Stimulated activated CD4-positive, alpha-beta T cell treated with anti-CD3 and anti-CD28 coated beads, Interleukin-1b, Interleukin-23, amount 100 ng/mL, for 1 hour (primary cell): ENCODE results near the gene EPS8.

Experiments
- DNase-seq, 2 donors: peaks; one replicate each; pipeline ENCODE4 v3.0.0-alpha.2; 2020; ENCODE audit warnings: low read depth in 2 of 2

Gene EPS8

GRCh38 chr12:15789220-15790171 is at the start of gene EPS8:
Gene EPS8, minus strand, starts transcription at chr12:15789388. Its CDS starts 106,437 bp downstream, at chr12:15682951.
- DNase-seq: peak; percentile 71 to 77

DNA sequence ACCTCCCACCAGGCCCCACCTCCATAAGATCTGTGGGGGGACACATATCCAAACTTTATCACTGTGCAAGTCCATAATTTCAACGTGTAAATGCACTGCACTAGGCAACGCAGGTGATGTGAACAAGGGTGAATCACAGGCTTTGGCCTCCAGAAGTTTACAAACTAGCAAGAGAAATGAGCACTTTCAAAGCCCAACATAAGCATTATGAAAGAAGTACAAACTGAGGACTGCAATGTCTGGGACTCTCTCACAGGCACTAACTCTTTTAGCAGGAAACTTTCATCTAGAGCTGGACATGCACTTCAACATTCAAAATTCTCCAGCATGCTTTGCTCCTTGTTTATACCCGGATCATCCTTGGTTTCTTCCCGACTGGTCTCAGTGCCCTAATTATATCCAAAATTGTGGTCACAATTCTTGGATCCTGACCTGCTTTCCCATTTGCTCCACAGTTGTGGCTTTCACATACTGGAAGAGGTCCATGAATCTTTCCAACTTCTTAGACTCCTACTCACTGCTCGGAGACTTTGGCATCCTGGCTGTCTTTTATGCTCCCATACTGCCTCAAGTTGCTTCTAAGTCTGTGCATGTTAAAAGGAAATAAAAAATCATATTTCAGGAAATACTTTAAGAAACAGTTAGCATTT is 48.1 kb upstream of the EPS8 start:
- no peak for DNase-seq

DNA sequence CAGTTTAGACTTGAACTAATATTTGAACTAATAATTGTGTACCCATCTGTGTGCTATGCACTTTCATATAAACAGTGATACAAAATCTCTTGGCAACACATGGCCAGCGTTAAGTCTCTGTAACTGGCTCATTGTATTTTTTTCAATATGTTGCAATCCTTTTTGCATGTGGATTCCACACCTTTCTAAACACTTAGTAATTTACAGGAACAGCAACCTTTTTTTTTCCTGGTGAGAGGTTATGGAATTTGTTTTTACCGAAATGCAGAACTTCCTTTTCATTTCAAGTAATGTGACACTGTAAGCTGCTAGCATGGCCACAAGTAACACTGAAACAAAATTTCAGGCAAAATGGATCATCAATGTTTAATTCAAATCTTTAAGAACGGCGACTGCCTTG is 45.4 kb upstream of the EPS8 start:
- DNase-seq: no peak

- DNase-seq: no peak
These were observed 42.3 kb upstream of the EPS8 start for GRCh38 chr12:15831315-15831978.

DNA sequence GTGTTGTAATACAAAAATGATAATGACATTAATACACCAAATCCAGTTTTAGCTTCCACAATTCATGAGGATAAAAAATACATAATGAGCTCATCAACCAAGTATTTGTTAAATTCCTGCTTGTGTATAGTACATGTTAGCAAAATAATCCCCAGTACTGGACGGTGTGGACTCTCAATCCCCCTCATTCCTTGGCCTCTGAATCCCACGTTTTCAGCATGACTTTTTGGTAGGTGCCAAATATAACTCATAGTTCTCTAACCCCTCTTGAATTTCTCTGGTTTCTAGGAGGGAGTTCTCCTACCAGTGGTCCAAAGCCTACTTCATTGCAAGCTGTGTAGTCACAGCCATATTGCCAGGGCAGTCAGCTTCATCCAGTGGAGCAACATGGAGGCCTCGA is 41.4 kb upstream of the EPS8 start:
- no peak for DNase-seq

DNA sequence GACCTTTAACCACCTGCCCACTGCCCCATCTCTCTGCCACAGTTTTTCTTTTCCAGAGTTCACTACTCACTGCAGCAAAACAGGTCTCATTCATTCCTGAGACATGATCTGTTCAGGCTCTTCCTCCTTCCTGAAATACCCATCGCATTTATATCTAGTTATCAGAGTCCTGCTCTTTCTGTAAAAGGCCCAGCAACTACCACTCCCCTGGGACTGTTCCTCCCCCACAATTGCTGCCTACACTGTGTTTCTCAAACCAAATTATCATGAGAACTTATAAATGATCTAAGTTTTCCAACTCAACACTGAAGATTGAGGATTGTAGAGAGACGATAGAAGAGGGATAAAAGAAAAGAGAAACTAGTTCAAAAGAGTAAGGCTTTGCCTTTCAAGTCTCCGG is 40.8 kb upstream of the EPS8 start:
- DNase-seq: no peak

- no peak for DNase-seq
These were observed 40.1 kb upstream of the EPS8 start for GRCh38 chr12:15829255-15829654.

DNA sequence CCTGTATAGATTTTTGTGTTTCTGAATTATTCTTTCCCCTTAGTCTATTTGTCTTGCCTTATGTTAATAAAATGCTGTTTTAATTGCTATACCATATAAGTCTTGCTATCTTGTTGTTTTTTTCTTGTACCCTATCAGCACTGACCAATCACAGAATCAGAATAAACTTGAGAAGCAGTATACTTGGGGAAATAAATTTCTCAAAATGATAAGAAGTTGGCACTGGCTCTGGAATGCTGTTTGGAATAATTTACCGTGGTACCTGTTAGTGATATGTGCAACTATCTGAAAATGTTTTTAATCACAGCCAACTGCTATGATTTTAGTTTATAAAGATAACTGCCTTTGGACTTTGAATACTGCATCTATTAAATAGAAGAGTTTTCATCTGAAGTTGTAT is 37.9 kb upstream of the EPS8 start:
- no peak for DNase-seq

- DNase-seq: no peak
These were observed 35.3 kb upstream of the EPS8 start for GRCh38 chr12:15824516-15824915.

GRCh38 chr12:15823360-15824128 is 34.4 kb upstream of the EPS8 start:
- DNase-seq: no peak

- no peak for DNase-seq
These were observed 30.7 kb upstream of the EPS8 start for GRCh38 chr12:15819644-15820437.

GRCh38 chr12:15818418-15818817 is 29.2 kb upstream of the EPS8 start:
- no peak for DNase-seq

- DNase-seq: no peak
These were observed 26.5 kb upstream of the EPS8 start for GRCh38 chr12:15815730-15816129.

- DNase-seq: no peak
These were observed 22.3 kb upstream of the EPS8 start for GRCh38 chr12:15811214-15812127.

DNA sequence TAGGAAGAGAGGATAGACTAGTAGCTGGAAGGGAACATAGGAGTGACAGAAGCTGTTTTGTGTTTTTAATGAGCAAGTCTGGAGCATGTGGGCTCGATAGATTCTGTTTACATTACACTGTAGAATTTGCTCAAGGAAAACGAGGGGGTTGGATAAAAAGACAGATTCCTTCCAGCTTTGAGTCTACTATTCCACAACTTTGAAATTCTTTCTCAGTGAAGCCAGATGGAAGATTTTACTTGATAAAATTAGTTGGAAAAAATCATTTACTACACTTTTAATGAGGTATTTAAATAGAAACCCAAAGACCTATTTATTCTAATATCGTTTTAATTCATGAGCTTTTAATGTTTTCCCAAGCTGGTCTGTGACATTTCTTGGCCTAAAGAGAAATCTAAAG is 19.5 kb upstream of the EPS8 start:
- no peak for DNase-seq

- no peak for DNase-seq
These were observed 19.1 kb upstream of the EPS8 start for GRCh38 chr12:15808250-15808649.

DNA sequence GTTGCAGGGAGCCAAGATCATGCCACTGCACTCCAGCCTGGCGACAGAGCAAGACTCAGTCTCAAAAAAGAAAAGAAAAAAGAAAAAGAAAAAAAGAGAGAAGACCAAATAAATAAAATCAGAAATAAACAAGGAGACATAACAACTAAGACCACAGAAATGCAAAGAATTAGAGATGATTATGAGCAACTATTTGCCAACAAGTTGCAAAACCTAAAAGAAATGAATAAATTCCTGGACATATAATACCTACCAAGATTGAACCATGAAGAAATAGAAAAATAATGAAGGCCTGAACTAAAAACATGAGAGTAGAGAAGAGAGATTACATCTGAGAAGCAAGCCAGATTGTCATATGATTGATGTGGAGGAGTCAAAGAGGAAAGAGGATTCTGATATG is 17.6 kb upstream of the EPS8 start:
- no peak for DNase-seq

DNA sequence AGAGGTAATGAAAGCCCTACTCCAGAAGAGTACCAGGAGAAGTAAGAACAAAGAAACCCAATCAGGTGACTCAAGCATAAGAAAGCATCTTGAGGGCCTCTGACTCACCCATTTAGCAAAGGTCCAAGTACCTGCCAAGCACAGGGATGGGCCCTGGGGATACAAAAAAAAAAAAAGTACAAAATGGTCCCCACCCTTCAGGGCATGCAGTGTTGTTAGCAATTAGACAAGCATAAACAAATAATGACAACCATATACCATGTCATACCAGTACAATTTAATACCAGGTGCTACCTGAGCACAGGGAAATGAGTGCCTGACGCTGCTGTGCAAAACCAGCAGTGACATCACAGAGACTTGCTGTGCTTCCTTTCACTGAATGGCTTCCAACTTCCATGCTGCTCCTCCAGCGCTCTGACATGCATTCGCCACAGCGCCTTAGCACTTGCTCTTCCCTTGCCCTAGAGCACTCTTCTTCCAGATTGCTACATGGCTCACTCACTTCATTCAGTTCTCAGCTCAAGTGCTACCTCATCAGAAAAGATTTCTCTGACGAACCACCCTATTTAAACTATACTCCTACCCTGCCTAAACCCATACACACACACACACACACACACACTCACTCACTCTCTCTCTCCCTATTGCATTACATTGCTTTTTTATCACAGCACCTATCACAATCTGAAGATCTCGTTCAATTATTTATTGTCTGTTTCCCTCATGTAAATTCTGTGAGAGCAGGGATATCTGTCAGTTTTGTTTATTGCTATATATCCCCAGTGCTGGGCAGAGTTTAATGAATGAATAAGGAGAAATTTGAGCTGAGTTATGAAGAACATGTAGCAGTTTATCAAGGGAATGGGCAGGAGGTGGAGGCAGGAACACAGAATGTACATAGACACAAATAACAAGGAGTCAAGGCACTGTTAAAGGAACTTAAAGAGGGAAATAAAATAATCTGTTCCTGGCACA is 12.9 kb upstream of the EPS8 start:
- DNase-seq: no peak

DNA sequence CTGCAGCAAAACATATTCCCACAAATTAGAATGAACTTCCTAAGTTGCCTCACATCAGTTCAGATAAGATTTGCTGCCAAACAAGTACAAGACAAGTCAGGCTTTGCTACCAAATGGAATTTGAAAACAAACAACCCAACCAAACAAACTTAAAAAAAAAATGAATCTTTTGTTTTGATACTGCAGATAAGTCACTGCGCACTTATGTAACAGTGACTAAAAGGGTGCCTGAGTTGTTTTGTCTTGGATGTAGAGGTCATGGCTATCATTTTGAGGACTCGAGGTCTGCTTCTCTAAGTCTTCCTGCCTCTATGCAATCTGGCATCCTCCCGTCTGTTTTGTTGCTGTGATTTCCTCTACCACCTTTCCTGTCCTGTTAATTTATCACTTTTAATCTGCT is 11.1 kb upstream of the EPS8 start:
- no peak for DNase-seq
